GM23248 (cell line): ENCODE measurements around the gene ADPRHL1. TPM values are rescaled to one million over a fixed set of nuclear protein-coding genes. Genes with fewer than 3 reads are reported as not detected.

Source experiments
- DNase-seq: peaks from one replicate; pipeline ENCODE4 v3.0.0-alpha.2; 2015
- H2AFZ ChIP-seq: fragments of 200-600 bp; sonication (generic); 2 replicates; pipeline ENCODE4 v1.6.1; 2016; ENCODE audit warnings: antibody characterized with exemption
- H3F3A ChIP-seq: fragments of 200-600 bp; sonication (generic); 2 replicates; pipeline ENCODE4 v1.6.1; 2016; ENCODE audit warnings: mild to moderate bottlenecking, antibody characterized with exemption, mixed run types; ENCODE audit not compliant: insufficient read depth
- H3K27ac ChIP-seq: fragments of 200-600 bp; sonication (generic); 2 replicates; pipeline ENCODE4 v1.5.1; 2016; ENCODE audit warnings: mild to moderate bottlenecking
- H3K27me3 ChIP-seq: fragments of 200-600 bp; sonication (generic); replicated peaks from 2 replicates; pipeline ENCODE4 v1.6.1; 2016; ENCODE audit warnings: mild to moderate bottlenecking; ENCODE audit not compliant: insufficient read depth
- H3K36me3 ChIP-seq: fragments of 200-600 bp; sonication (generic); 2 replicates; pipeline ENCODE4 v1.6.1; 2016; ENCODE audit warnings: low read depth, mild to moderate bottlenecking
- H3K4me1 ChIP-seq: fragments of 200-600 bp; sonication (generic); 2 replicates; pipeline ENCODE4 v1.6.1; 2016; ENCODE audit warnings: mild to moderate bottlenecking; ENCODE audit not compliant: insufficient read depth
- H3K4me2 ChIP-seq: fragments of 200-600 bp; sonication (generic); one replicate; pipeline ENCODE4 v1.6.1; 2016; ENCODE audit warnings: mild to moderate bottlenecking; ENCODE audit not compliant: unreplicated experiment
- H3K4me3 ChIP-seq: fragments of 200-600 bp; sonication (generic); 2 replicates; pipeline ENCODE4 v1.5.1; 2016; ENCODE audit warnings: mild to moderate bottlenecking
- H3K79me2 ChIP-seq: fragments of 200-600 bp; sonication (generic); 2 replicates; pipeline ENCODE4 v1.6.1; 2016; ENCODE audit warnings: mild to moderate bottlenecking; ENCODE audit not compliant: insufficient read depth
- H3K9ac ChIP-seq: fragments of 200-600 bp; sonication (generic); 2 replicates; pipeline ENCODE4 v1.6.1; 2016; ENCODE audit warnings: mild to moderate bottlenecking
- H3K9me2 ChIP-seq: fragments of 200-600 bp; sonication (generic); 2 replicates; pipeline ENCODE4 v1.6.1; 2016; ENCODE audit warnings: mixed run types, mild to moderate bottlenecking, moderate library complexity; ENCODE audit not compliant: insufficient read depth
- H3K9me3 ChIP-seq: fragments of 200-600 bp; sonication (generic); one replicate; pipeline ENCODE4 v1.6.1; 2017; ENCODE audit warnings: low read depth
- H4K20me1 ChIP-seq: fragments of 200-600 bp; sonication (generic); 2 replicates; pipeline ENCODE4 v1.6.0; 2016; ENCODE audit not compliant: insufficient read depth
- EZH2 ChIP-seq: fragments of 200-600 bp; sonication (generic); IDR thresholded peaks from 2 replicates; pipeline ENCODE4 v1.6.1; 2018; ENCODE audit warnings: antibody characterized with exemption, mild to moderate bottlenecking; ENCODE audit not compliant: insufficient read depth, poor library complexity, severe bottlenecking
- EZH2phosphoT487 ChIP-seq: fragments of 200-600 bp; sonication (generic); IDR thresholded peaks from 2 replicates; pipeline ENCODE4 v1.6.1; 2018; ENCODE audit warnings: antibody characterized with exemption, moderate library complexity, mild to moderate bottlenecking, low read depth; ENCODE audit not compliant: insufficient read depth
- WGBS, 2 experiments: methylation state at CpG; one replicate each; pipeline ENCODE4 v1.1.6; 2015 to 2017; ENCODE audit warnings: low lambda C conversion rate in 2 of 2, low coverage in 1 of 2; ENCODE audit errors: missing lambda C conversion rate in 2 of 2; 5-methylcytosine and 5-hydroxymethylcytosine counted together
- in situ Hi-C: fragments of 300-500 bp; cut with MboI; formaldehyde crosslinking; loops from 2 replicates; pipeline ENCODE4 v1.15.0; 2020
- polyA plus RNA-seq: library from polyadenylated mRNA; unstranded; fragments of >200 nt; fragmentation: Nextera tagmentation; extraction: Ambion mirVana; gene quantifications from 2 replicates; pipeline ENCODE4 v1.2.1, GENCODE V29; 2016
- total RNA-seq: library from RNA; depleted of rRNA; stranded (reverse); fragments of >200 nt; shearing (Covaris generic); gene quantifications from 2 replicates; pipeline ENCODE4 v1.2.3, GENCODE V29; 2014

ADPRHL1 gene
- total and polyA plus RNA-seq, 2 experiments from 2014 or later: 1.8 to 2.2 TPM

DNA sequence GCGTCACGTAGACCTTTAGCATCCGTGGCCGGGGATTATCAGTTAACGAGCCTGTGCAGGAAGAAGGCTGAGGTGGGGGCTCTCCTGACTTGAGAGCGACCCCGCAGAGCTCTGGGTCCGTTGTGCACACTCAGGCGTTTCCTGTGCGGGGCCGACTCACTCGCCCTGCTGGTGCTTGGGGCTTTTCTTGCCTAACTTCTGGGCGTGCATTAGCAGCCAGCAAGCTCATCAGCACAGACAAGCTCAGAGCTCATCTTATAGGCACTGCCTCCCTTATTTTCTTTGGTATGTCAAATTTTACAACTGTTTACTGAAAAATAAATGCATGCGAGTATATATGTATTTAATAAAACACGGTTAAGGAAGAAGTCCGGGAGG lies 23.7 kb downstream of the ADPRHL1 start:
- H3K27me3 ChIP-seq: no peaks in the 10 kb centered on the region
- no peaks in the 10 kb centered on the region for H3K9me2 ChIP-seq
- no peak overlapping the region for H2AFZ ChIP-seq
- H3K27ac ChIP-seq: no peak overlapping the region
- H3K79me2 ChIP-seq: no peaks in the 10 kb centered on the region
- no peaks in the 10 kb centered on the region for H4K20me1 ChIP-seq
- in situ Hi-C loops: no loop called here
- H3F3A ChIP-seq: no peaks in the 10 kb centered on the region
- WGBS, 2 experiments: 90 to 92% methylated on average over 16 of the region's 16 CpGs
- no peak overlapping the region for H3K9ac ChIP-seq
- H3K4me1 ChIP-seq: no peaks in the 10 kb centered on the region
- H3K4me2 ChIP-seq: no peak overlapping the region
- TF ChIP-seq EZH2phosphoT487 (no peak), EZH2 (no peak)
- H3K36me3 ChIP-seq: no peaks in the 10 kb centered on the region
- DNase-seq: no peak
- no peaks in the 10 kb centered on the region for H3K9me3 ChIP-seq
- no peak overlapping the region for H3K4me3 ChIP-seq

GRCh38 chr13:113428871-113429607 lies 24.2 kb downstream of the ADPRHL1 start:
- no peak for DNase-seq
- Histone ChIP-seq H3F3A (no peaks in the 10 kb centered on the region), H3K4me2 (no peak overlapping the region), H3K36me3 (no peaks in the 10 kb centered on the region), H3K9me2 (no peaks in the 10 kb centered on the region), H3K79me2 (no peaks in the 10 kb centered on the region), H3K4me1 (no peaks in the 10 kb centered on the region), H3K9ac (no peak overlapping the region), H2AFZ (no peak overlapping the region), H3K9me3 (no peaks in the 10 kb centered on the region), H3K4me3 (no peak overlapping the region), H3K27me3 (no peaks in the 10 kb centered on the region), H3K27ac (no peak overlapping the region), H4K20me1 (no peaks in the 10 kb centered on the region)
- no peak for TF ChIP-seq EZH2phosphoT487
- no peak for TF ChIP-seq EZH2
- in situ Hi-C loops: no loop called here
- 94 to 96% methylated on average over 39 to 45 of the region's 45 CpGs for whole genome bisulfite sequencing, 2 experiments

GRCh38 chr13:113428469-113428865 lies 24.8 kb downstream of the ADPRHL1 start:
- Histone ChIP-seq H3K27me3 (no peaks in the 10 kb centered on the region), H3K4me1 (no peaks in the 10 kb centered on the region), H2AFZ (no peak overlapping the region), H3K9me3 (no peaks in the 10 kb centered on the region), H4K20me1 (no peaks in the 10 kb centered on the region), H3K36me3 (no peaks in the 10 kb centered on the region), H3K79me2 (no peaks in the 10 kb centered on the region), H3K4me2 (no peak overlapping the region), H3K9ac (no peak overlapping the region), H3K4me3 (no peak overlapping the region), H3F3A (no peaks in the 10 kb centered on the region), H3K27ac (no peak overlapping the region), H3K9me2 (no peaks in the 10 kb centered on the region)
- TF ChIP-seq EZH2phosphoT487: no peak
- TF ChIP-seq EZH2: no peak
- no peak for DNase-seq
- in situ Hi-C loops: no loop called here
- 81 to 82% methylated on average over 13 to 17 of the region's 17 CpGs for WGBS, 2 experiments

- H4K20me1 ChIP-seq: no peaks in the 10 kb centered on the region
- no peaks in the 10 kb centered on the region for H3K27me3 ChIP-seq
- H3K4me1 ChIP-seq: no peaks in the 10 kb centered on the region
- H2AFZ ChIP-seq: no peak overlapping the region
- no peaks in the 10 kb centered on the region for H3K9me3 ChIP-seq
- H3K9me2 ChIP-seq: no peaks in the 10 kb centered on the region
- TF ChIP-seq EZH2phosphoT487 (no peak), EZH2 (no peak)
- 72 to 74% methylated on average over 30 to 31 of the region's 31 CpGs for WGBS, 2 experiments
- H3K9ac ChIP-seq: no peak overlapping the region
- no peaks in the 10 kb centered on the region for H3K79me2 ChIP-seq
- H3K4me3 ChIP-seq: no peak overlapping the region
- H3K36me3 ChIP-seq: no peaks in the 10 kb centered on the region
- no peak overlapping the region for H3K4me2 ChIP-seq
- in situ Hi-C loops: no loop called here
- DNase-seq: peak; percentile 56
- H3K27ac ChIP-seq: no peak overlapping the region
- H3F3A ChIP-seq: no peaks in the 10 kb centered on the region
Measured at GRCh38 chr13:113427562-113428468, 25.5 kb downstream of the ADPRHL1 start.
